ENCODE data around the gene SARS1.

The SARS1 gene

DNA sequence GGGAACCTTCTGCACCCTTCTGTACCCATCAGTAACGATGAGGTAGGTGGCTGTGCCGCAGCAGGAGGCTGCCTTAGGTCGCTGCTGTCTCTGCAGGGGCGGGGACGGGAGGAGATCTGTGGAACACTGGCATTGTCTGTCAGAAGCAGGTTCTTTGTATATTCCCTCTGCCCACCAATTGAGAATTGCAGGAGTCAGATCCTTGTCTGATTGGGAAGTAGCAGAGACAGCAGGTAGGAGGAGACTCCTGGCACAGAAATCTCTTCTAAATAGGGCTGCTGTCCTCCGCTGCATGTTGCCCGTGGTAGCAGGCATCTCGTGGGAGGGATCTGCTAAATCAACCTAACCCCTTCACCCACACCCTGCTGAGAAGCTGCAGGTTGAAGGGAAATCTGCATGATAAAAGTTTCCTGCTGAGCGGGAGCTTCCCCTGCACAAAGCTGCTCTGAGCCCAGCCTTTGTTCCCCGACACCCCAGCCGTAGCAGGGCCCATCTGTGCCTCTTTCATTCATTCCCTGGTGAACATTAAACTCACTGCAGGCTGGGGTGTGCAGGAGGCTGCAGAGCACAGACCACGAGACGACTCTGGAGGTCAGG lies 15.9 kb downstream of the SARS1 start:
- DNase-seq, result no peak

DNA sequence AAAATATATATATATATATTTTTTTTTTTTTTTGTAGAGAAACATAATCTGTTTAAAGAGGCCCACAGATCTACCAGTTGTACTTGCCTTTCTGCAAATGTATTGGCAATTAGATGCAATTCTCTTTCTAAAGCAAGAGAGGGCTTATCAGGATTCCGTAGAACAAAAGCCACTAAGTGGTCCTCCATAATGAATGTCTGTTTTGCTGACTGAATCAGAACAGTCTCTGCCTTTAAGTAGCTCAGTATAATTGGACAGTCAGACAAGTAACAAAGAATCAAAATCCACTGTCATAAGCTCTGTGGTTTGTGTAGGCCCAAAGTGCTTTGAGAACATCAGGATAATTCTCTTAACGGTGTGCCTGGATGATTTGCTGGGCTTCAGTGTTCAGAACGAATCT lies 17.3 kb downstream of the SARS1 start:
- DNase-seq, result no peak

DNA sequence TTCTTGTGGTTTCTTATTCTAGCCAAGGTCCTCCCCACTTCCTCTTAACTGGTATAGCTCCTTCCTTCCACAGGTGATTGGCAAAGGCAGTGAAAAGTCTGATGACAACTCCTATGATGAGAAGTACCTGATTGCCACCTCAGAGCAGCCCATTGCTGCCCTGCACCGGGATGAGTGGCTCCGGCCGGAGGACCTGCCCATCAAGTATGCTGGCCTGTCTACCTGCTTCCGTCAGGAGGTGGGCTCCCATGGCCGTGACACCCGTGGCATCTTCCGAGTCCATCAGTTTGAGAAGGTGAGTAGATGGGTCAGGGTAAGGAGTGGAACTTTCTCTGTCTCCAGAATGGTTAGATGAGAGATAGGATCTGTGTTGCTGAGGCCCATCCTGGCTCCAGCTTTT lies 21.4 kb downstream of the SARS1 start:
- DNase-seq, result no peak

DNA sequence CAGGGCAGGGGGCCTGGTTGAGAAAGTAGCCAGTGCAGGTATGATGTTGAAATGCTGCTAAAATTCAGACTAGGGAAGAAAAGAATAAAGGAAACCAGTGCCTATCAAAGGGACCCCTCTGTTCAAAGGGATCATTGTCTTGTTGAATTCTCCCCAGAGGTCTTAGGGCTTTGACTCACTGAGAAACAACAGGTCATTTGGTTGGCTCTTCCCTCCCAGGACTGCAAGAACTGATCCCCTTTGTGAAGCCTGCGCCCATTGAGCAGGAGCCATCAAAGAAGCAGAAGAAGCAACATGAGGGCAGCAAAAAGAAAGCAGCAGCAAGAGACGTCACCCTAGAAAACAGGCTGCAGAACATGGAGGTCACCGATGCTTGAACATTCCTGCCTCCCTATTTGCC lies 23.8 kb downstream of the SARS1 start:
- no peak for DNase-seq

DNA sequence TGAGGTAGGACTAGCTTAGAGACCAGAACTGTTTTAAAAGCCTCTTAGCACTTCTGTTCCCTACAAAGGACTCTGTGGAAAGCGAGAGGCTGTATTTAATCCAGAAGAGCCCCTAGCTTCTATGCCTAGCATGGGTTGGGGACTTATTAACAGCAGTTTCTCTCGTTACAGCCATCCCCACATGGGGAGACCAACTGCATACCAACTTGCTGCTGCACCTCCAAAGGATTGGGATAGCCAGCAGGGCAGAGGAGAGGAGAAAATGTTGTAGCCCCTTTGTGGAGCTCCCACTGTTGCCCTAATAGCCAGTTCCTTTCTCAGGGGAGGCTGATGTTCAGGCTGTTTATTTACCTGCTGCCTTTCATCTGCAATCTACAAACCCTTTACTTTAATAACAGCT lies 24.7 kb downstream of the SARS1 start:
- no peak for DNase-seq

DNA sequence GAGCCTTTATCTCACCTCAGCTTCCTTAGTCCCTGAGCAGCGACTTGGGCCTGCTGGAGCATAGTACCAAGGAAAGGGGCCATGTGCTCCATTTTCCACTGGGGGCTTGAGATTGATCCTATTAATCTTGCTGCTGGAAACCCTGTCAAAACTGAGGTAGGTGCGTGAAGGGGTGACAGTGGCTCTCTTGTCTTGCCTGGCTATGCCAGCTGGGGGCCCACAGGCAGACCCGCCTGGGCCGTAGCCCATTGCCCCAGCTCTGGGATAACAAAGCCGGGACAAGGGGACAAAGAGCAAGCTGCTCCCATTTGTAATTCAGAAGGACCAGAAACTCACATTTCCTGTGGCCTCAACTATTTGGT lies 25.3 kb downstream of the SARS1 start:
- DNase-seq, result no peak

DNA sequence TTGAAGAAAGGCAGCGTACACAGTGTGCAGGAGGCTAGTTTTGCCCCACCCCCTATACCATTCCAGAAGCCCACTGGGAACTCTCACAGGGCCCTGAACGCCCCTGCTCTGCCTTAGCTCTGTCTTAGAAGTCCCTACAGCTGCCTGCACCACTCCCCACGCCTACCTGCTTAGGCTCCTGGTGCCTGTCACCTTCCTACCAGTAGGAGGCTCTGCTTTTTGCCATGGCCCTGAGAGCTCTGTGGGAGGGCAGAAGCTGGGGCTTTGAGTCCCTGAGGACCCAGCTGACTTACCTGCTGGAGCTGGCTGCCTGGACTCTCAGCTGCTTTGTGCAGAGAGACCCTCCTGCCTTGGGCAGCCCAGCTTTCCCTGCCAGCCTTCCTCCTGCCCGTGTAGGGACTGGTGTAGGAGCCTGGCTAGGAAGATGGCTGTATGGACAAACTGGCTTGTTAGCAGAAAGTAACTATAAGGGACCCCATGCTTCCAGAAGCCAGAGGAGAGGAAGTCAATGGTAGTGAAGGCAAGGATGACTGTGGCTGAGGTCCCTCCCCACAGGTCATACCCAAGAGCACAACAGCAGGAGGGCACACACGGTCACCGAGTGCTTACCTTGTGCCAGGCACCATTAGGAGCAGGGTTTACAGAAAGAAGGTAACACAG lies 25.8 kb downstream of the SARS1 start:
- DNase-seq, result peak in 1 of 2 donors; percentile 21

DNA sequence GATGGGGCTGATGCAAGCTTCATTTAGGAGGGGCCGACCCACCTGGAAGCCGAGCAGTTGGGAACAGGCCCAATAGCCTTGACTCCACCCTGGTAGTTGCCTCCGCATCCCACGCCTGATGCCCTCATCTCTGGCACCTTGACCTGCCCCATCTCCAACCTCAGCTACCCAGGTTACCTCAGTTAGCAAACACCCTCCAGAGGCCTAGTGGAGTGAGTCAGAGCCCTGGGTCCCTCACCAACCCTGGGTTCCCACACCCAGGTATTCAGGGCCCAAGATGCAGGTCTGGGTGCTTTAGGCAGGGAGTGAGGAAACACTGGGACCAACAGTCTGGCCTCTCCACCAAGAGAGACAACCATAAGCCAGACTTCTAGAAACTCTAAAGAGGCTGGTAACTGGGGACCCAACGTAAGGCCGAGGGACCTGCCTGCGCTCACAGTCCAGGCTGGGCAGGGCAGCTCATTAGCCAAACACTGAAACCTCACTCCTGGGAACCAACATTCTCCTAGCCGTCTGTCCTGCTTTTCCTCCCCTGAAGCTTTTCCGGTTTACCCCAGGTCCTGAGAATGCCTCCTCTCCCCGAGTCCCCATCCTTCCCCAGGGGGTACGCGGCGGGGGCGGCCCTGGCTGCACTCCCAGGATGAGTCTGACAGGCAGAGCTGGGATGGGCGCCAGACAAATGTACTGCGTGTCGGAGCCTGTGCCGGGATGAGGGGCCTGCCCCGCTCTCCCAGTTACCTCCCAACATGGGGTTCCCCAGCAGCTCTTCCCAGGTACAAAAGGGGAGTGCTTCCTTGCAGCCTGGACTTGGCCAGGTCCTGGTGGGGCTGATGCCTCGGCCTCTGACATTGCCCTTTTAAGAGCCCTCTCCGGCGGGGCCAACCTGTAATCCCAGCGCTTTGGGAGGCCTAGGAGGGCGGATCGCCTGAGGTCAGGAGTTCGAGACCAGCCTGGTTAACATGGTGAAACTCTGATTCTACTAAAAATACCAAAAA lies 26.7 kb downstream of the SARS1 start:
- DNase-seq, result peak in 1 of 2 donors; percentile 5

DNA sequence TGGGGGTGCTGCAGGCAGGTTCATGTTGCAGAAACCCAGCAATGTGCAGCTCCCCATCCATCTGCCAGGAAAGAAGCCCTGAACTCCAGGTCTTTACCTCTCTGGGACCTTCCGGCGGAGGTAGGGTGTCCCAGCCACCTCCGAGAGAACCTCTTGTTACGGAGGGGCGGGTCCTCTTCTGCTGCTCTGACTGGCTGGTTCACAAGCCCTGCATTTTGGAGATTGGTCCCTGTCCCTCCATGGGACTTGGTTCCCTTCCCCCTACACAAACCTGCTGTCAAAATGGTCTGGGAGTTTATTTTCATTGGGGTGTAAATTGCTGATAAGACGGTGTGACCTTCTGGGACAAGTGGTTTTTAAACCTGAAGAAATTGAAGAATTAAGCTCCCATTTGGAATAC lies 27.6 kb downstream of the SARS1 start:
- no peak for DNase-seq

DNA sequence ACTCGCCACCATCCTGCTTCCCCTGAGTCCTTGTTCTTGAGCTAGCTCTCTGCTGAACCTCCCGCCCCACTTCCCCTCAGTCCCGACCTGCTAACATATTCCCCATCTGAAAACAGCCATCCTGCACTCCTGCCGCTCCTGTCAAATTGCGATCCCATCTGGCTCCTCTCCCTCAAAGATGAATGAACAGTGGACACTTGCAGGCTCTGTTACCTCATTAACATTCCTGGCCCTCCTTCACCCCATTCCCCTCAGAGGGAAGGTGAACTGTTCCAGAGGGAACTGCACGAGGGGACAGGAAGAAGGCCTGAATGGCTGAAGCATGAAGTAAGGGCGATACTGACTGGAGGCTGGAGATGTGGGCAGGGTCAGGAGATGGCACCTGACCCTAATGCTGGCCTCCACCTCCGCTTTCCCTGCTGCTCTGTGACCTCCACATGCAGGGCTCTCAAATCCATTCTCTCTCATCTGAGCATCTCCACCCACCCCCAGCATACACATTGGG lies 28.2 kb downstream of the SARS1 start:
- DNase-seq, result no peak

DNA sequence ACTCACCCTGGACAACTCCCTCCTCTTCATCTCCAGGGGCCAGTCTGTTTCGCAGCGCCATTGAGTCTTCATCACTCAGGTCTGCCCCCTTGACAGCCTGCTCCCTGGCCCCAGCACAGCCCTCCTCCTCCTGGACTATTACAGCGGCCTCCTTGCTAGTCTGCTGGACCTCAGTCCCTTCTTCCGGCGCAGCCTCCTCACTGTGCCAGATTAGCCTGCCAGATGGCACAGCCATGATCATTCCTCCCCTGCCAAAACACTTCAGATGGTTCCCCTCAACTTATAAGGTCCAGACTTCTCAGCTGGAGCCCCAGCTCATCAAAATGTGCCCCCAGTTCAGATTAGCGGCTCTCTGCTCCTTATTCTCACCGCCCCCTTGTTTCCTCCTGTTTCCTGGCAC lies 28.7 kb downstream of the SARS1 start:
- no peak for DNase-seq

DNA sequence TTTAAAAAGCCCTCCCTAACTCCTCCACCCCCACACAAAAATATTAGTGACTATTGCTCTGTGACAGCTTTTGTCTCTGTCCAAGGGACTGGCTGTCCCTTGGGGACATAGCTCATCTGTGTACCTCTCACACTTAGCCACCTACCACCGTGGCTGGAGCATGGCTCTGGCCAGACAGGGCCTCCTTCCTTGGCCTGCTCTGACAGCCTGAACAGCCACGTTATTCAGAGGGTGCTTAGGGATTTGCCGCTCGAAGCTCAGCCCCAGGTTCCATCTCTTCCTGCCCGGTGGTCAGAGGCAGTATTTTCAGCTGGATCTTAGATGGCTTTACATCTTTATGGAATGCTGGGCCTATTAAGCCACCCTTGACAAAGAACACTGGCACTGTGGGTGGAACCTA lies 29.5 kb downstream of the SARS1 start:
- no peak for DNase-seq

DNA sequence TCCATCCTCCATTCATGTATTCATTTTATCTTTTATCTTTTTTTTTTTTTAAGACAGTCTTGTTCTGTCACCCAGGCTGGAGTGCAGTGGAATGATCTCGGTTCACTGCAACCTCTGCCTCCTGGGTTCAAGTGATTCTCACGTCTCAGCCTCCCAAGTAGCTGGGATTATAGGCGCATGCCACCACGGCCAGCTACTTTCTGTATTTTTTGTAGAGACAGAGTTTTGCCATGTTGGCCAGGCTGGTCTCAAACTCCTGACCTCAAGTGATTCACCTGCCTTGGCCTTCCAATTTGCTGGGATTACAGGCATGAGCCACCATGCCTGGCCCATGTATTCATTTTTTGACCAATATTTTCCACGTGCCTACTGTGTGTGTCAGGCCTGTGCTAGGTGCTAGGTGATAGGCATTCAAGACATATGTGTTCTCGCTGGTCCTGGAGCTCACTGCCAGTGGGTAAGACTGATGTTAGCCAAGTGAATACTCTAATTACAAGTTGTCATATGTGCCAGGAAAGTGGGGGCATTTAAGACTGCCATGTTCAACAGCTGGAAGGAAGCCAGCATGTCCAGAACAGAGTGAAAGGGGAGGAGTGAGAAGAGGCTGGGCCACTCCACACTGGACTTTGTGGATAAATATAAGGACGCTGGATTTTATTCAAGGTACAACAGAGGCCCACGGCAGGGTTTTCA lies 30.3 kb downstream of the SARS1 start:
- no peak for DNase-seq

DNA sequence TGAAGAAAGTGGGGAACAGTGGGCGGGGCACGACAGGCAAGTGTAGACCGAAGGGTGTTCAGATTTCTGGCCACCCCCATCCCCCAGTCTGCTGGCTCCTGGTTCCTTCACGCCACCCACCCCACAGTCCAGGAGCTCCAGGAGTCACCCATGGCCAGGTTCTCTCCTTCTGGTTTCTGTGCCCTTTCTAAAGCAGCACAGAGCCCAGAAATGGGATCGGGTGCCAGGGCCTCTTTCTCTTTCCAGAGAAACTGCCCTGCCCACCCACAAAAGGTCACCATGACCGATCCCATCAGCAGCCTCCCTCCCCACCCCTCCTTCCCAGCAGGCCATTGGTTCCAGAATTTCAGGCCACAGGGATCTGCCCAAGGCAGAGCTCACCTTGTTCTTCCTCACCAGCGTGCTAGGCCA lies 32.4 kb downstream of the SARS1 start:
- no peak for DNase-seq

DNA sequence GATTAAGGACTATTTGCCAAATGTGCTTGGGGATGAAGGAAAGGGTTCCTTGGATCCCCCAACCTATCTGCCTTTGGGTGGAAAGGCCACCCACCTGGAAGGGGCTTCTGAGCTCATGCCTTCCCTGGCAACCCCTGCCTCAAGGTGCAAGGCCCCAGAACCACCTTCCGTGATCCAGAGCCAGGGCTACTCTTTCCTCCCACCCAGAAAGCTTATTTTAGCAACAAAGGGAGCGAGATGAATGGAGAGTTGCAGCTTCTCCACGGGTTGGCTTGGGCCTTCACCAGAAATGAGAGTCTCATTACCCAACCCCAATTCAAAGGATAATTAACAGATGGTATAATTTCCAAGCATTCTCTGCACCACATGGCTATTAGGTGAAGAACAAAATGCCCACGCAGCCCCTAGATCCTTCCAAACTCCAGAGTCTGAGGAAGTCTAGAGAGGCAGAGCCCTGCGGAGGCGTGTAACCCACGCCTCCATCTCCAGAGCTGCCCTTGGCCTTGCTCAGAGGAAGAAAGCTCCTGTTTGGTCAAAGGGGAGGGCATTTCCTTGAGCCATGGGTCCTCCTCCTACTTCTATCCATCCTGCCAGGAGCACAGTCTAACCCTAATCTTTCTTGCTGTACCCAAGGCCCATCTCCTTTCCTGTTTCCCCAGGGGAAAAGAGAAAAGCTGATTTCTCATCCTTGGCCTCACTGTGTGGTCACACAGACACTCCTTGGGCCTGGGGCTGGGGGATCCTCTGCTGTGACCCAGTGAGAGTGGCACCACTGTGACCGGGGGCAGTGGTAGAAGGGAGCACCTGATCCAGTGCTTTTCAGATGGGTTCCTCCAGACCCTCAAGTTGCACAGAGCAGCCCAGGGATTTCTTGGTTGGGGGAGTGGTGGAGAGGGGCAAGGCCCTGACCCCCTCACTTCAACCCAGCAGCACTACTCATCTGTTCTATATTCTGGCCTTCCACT lies 34.0 kb downstream of the SARS1 start:
- DNase-seq, result peak in 1 of 2 donors; percentile 12

DNA sequence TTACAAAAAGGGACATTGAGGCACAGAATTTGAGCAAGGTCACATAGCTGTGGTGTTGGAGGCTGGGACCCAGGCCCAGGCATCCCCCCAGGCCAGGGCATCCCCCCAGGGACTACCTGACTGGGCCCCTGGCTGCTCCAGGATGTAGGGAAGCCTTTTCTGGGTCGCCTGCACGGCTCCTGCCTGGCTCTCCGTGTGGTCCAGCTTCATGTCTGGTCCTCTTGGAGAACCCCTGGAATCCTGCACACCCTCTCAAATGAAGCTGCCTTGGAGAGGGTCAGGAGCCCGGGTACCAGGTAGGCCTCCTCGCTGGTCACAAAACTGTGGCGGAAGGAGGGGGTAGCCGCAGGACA lies 34.7 kb downstream of the SARS1 start:
- no peak for DNase-seq

DNA sequence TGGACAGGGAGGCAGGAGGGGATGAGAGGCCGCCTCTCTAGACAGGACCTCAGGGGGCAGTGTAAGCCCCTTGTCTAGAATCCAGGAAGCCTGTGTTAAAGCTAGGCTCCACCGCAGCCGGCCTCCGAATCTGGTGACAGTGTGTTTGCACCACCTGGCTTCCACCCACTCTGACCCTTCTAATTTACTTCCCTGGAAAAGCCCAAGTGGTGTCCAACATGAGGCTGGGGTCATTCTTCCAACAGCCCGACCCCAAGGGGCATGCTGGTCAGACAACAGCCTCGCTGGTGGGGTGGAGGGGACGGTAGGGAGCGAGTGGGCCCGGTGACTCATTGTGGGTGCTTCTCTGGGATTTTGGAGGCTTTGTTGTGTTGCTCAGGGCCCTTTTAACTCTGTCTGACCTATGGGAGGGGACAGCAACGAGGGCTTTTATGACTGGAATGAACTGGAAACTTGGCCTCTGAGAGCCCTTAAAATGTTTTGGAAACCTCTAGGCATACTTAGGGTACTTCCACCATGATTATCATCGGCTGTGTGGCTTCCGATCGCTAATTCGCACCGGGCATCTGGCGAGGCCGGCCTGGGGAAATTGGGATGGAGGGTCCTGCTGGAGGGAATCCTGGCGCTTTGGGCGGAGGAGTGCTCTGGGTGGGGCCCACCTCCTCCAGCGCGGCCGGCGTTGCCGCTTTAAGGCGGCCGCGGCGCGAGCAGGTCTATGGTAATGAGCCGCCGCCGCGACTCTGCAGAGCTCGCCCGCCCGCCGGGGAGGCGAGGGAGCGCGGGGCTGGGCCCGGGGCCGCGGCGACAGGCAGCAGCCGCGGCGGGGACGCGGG lies 35.3 kb downstream of the SARS1 start, which contains the start of gene CELSR2:
CELSR2 (plus strand) TSS at position 743 of the 833 bp plus-strand sequence. CDS start 541 bp downstream, outside the sequence.
- DNase-seq, result peak; percentile 27 to 48

DNA sequence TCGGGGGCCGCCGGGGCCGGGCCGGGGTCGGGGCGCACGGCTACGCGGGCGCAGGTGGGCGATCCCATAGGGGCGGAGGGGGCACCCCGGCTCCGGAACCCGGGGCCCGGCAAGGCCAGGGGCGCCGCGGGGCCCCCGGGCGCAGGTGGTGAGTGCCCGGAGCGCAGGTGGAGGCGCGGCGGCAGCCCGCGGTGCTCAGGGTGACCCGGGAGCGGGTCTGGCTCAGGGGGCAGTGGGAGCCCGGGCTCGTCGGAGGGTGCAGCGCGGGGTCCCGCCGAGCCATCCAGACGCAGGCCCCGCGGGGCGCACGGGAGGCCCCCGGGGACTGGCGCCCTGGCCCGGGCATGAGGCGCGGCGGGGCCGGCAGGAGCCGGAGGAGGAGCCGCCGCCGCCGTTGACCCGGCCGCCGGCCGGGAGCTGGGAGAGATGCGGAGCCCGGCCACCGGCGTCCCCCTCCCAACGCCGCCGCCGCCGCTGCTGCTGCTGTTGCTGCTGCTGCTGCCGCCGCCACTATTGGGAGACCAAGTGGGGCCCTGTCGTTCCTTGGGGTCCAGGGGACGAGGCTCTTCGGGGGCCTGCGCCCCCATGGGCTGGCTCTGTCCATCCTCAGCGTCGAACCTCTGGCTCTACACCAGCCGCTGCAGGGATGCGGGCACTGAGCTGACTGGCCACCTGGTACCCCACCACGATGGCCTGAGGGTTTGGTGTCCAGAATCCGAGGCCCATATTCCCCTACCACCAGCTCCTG lies 36.1 kb downstream of the SARS1 start:
- DNase-seq, result no peak

DNA sequence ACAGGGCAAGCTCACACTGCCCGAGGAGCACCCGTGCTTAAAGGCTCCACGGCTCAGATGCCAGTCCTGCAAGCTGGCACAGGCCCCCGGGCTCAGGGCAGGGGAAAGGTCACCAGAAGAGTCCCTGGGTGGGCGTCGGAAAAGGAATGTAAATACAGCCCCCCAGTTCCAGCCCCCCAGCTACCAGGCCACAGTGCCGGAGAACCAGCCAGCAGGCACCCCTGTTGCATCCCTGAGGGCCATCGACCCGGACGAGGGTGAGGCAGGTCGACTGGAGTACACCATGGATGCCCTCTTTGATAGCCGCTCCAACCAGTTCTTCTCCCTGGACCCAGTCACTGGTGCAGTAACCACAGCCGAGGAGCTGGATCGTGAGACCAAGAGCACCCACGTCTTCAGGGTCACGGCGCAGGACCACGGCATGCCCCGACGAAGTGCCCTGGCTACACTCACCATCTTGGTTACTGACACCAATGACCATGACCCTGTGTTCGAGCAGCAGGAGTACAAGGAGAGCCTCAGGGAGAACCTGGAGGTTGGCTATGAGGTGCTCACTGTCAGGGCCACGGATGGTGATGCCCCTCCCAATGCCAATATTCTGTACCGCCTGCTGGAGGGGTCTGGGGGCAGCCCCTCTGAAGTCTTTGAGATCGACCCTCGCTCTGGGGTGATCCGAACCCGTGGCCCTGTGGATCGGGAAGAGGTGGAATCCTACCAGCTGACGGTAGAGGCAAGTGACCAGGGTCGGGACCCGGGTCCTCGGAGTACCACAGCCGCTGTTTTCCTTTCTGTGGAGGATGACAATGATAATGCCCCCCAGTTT lies 36.9 kb downstream of the SARS1 start:
- no peak for DNase-seq
